Nephron (organoid): ENCODE measurements around the gene VCX2.

ENCODE experiments used
- H3K27ac Mint-ChIP-seq, 3 experiments: 2 replicates each; pipeline ENCODE4 v1.8.0; 2020; ENCODE audit warnings: mixed read lengths in 3 of 3, mild to moderate bottlenecking in 2 of 3, moderate library complexity in 1 of 3
- H3K27me3 Mint-ChIP-seq: 2 replicates; pipeline ENCODE4 v1.8.0; 2021; ENCODE audit warnings: low read depth, mild to moderate bottlenecking, moderate library complexity, mixed read lengths
- H3K36me3 Mint-ChIP-seq: 2 replicates; pipeline ENCODE4 v1.8.0; 2020; ENCODE audit warnings: low read depth, mixed read lengths
- H3K4me1 Mint-ChIP-seq: 2 replicates; pipeline ENCODE4 v1.8.0; 2020; ENCODE audit warnings: mixed read lengths
- H3K4me3 Mint-ChIP-seq, 3 experiments: 2 replicates each; pipeline ENCODE4 v1.8.0; 2020; ENCODE audit warnings: mild to moderate bottlenecking in 3 of 3, mixed read lengths in 3 of 3, moderate library complexity in 2 of 3
- H3K9me3 Mint-ChIP-seq: 2 replicates; pipeline ENCODE4 v1.8.0; 2020; ENCODE audit warnings: mixed read lengths
- TF ChIP-seq, protein P1 (sequence below), 3 experiments: fragments of 200-600 bp; sonication (generic); IDR thresholded peaks; one replicate each; pipeline ENCODE4 v1.5.0; 2021; ENCODE audit warnings: antibody characterized with exemption in 3 of 3; ENCODE audit not compliant: unreplicated experiment in 3 of 3

VCX2 gene

DNA sequence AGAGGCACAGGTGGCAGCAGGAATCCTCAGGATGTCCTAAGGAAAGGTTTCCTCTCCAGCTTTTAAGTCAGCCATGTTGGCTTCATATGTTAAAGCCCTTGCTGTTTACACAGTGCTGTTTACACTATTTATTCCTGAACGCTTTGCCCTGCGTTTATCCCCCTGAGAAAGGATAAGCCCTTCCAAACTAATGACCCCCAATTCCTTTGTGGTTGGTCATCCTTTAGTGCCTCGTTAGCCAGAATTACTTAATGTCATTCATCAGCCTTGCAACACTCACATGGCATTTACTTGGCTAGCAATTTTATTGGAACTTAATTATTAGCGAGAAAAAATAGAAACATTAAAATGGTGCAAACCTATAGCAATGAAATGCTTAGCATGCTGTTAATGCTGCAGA is 23.8 kb downstream of the VCX2 start:
- H3K4me1 Mint-ChIP-seq, result no peaks in the 10 kb centered on the region
- H3K9me3 Mint-ChIP-seq, result peaks cover 7% of the 10 kb centered on the region
- H3K27me3 Mint-ChIP-seq, result no peaks in the 10 kb centered on the region
- H3K4me3 Mint-ChIP-seq, result no peak overlapping the region
- H3K27ac Mint-ChIP-seq, result no peak overlapping the region
- H3K36me3 Mint-ChIP-seq, result no peaks in the 10 kb centered on the region
- TF ChIP-seq, protein P1, sequence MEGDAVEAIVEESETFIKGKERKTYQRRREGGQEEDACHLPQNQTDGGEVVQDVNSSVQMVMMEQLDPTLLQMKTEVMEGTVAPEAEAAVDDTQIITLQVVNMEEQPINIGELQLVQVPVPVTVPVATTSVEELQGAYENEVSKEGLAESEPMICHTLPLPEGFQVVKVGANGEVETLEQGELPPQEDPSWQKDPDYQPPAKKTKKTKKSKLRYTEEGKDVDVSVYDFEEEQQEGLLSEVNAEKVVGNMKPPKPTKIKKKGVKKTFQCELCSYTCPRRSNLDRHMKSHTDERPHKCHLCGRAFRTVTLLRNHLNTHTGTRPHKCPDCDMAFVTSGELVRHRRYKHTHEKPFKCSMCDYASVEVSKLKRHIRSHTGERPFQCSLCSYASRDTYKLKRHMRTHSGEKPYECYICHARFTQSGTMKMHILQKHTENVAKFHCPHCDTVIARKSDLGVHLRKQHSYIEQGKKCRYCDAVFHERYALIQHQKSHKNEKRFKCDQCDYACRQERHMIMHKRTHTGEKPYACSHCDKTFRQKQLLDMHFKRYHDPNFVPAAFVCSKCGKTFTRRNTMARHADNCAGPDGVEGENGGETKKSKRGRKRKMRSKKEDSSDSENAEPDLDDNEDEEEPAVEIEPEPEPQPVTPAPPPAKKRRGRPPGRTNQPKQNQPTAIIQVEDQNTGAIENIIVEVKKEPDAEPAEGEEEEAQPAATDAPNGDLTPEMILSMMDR (IDR thresholded peaks at IDR 0.05; ENCODE audit: unreplicated experiment in 3 of 3), result no peak

DNA sequence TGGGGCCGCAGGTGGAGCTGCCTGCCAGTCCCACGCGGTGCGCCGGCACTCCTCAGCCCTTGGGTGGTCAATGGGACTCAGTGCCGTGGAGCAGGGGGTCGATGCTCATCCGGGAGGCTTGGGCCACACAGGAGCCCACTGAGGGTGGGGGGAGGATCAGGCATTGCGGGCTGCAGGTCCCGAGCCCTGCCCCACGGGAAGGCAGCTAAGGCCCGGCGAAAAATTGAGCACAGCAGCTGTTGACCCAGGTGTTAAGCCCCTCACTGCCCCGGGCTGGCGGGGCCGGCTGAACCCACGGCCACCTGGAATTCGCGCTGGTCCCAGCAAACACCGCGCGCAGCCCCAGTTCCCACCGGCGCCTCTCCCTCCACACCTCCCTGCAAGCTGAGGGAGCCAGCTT is 26.1 kb downstream of the VCX2 start:
- H3K27ac Mint-ChIP-seq, result no peak overlapping the region
- no peak overlapping the region for H3K4me3 Mint-ChIP-seq
- H3K9me3 Mint-ChIP-seq, result peaks cover 7% of the 10 kb centered on the region
- H3K36me3 Mint-ChIP-seq, result no peaks in the 10 kb centered on the region
- TF ChIP-seq, protein P1 (IDR thresholded peaks at IDR 0.05; ENCODE audit: unreplicated experiment in 3 of 3), result no peak
- no peaks in the 10 kb centered on the region for H3K27me3 Mint-ChIP-seq
- H3K4me1 Mint-ChIP-seq, result no peaks in the 10 kb centered on the region

DNA sequence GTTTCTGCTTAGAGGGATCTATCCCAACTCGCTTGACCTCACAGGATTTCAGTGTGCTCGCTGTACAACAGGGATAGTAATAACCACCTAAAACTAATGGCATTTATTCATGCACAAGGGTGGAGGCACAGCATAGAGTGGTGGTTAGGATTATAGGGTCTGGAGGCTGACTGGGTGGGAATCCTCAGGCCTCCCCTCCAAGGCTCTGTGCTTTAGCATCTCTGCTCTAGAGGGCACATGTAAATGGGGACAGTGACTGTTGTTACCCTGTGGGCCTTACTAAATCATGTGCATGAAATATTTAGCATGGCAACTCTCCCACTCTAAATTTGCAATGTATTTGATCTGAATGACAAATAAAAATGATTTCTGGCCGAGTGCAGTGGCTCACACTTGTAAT is 29.2 kb downstream of the VCX2 start:
- TF ChIP-seq, protein P1 (IDR thresholded peaks at IDR 0.05; ENCODE audit: unreplicated experiment in 3 of 3), result no peak
- H3K9me3 Mint-ChIP-seq, result peaks cover 3% of the 10 kb centered on the region
- H3K27me3 Mint-ChIP-seq, result no peaks in the 10 kb centered on the region
- no peaks in the 10 kb centered on the region for H3K4me1 Mint-ChIP-seq
- no peak overlapping the region for H3K27ac Mint-ChIP-seq
- H3K4me3 Mint-ChIP-seq, result no peak overlapping the region
- H3K36me3 Mint-ChIP-seq, result no peaks in the 10 kb centered on the region

DNA sequence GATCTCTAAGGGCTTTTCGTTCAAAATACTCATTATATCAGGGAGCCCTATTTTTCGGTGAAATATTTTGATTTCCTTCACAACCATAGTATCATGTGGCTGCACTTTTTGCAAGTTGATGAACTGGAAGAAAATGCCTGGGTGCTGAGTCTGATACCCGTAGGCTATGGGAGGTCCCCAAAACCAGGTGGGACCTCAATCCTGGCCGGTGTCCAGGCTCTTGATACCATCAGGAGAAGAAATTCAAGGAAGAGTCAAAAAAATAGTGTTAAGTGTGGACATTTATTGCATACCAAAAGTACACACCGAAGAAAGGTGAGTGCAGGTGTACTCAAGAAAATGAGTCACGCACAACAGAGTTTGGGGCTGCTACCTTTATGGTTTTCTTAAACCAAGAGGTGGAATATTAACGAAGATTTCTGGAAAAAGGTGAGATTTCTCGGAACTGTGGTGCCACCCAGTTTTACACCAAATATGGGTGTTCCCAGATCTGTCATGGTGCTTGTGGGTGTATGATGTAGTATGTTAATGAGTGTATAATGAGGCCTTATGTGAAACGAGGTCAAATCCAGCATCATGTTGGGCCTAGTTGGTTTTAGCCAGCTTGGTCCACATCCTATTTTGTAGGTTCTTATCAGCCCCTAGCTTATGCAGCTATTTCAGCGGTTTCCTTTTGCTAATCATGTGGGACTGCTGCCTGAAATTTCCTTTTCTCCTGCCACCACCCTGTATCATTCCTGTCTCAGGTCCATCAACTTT is 29.9 kb downstream of the VCX2 start:
- Mint-ChIP-seq H3K4me3 (no peak overlapping the region), H3K27me3 (no peaks in the 10 kb centered on the region), H3K9me3 (peaks cover 3% of the 10 kb centered on the region), H3K36me3 (no peaks in the 10 kb centered on the region), H3K4me1 (no peaks in the 10 kb centered on the region), H3K27ac (no peak overlapping the region)
- TF ChIP-seq, protein P1 (IDR thresholded peaks at IDR 0.05; ENCODE audit: unreplicated experiment in 3 of 3), result no peak

DNA sequence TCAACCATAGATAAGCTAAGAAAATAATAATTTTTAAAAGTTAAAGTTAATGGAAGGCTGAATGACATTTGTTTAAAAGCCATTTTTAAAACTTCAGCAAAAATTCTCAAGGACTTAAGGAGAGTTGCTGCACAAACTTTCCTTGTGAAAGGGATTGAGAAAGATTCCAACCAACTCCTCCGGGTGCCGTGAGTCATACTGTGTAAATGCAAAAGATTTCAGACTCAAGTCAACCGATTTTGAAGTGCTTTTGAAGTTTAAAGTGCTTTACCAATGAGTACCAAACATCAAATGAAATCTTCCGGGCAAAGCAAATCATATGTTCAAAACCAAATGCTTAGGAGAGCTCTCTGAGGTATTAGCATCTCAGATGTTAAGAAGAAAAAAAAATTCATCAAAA is 31.4 kb downstream of the VCX2 start:
- TF ChIP-seq, protein P1 (IDR thresholded peaks at IDR 0.05; ENCODE audit: unreplicated experiment in 3 of 3), result no peak
- H3K27ac Mint-ChIP-seq, result no peak overlapping the region
- H3K27me3 Mint-ChIP-seq, result no peaks in the 10 kb centered on the region
- H3K4me1 Mint-ChIP-seq, result no peaks in the 10 kb centered on the region
- H3K36me3 Mint-ChIP-seq, result no peaks in the 10 kb centered on the region
- H3K4me3 Mint-ChIP-seq, result no peak overlapping the region
- no peaks in the 10 kb centered on the region for H3K9me3 Mint-ChIP-seq

DNA sequence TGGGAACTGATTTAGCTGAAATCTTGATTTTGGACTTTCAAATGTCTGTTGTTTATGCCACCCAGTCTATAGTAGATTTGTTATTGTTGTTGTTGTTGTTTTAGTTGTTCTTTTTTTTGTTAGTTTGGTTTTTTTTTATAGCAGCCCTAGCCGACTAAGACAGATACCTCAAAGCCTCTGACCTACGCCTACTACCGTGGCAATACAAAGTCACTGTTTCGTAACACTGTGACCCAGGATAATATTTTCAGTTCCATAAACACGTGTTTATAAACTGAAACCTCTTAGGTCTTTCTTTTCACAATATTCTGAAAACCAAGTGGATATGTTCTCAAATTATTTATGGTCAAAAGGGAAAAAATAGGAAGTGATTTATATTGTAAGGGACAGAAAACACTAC is 32.8 kb downstream of the VCX2 start:
- no peak overlapping the region for H3K4me3 Mint-ChIP-seq
- H3K9me3 Mint-ChIP-seq, result peaks cover 6% of the 10 kb centered on the region
- no peaks in the 10 kb centered on the region for H3K36me3 Mint-ChIP-seq
- no peaks in the 10 kb centered on the region for H3K4me1 Mint-ChIP-seq
- no peaks in the 10 kb centered on the region for H3K27me3 Mint-ChIP-seq
- TF ChIP-seq, protein P1 (IDR thresholded peaks at IDR 0.05; ENCODE audit: unreplicated experiment in 3 of 3), result no peak
- no peak overlapping the region for H3K27ac Mint-ChIP-seq
